HG02571 (cell line): ENCODE data around the gene HPS1.

Source experiments
- ATAC-seq: cut with Tn5 transposase; IDR thresholded peaks from one replicate; pipeline ENCODE4 v1.9.1; 2021; ENCODE audit warnings: mild to moderate bottlenecking, moderate library complexity; ENCODE audit not compliant: unreplicated experiment

Gene HPS1

DNA sequence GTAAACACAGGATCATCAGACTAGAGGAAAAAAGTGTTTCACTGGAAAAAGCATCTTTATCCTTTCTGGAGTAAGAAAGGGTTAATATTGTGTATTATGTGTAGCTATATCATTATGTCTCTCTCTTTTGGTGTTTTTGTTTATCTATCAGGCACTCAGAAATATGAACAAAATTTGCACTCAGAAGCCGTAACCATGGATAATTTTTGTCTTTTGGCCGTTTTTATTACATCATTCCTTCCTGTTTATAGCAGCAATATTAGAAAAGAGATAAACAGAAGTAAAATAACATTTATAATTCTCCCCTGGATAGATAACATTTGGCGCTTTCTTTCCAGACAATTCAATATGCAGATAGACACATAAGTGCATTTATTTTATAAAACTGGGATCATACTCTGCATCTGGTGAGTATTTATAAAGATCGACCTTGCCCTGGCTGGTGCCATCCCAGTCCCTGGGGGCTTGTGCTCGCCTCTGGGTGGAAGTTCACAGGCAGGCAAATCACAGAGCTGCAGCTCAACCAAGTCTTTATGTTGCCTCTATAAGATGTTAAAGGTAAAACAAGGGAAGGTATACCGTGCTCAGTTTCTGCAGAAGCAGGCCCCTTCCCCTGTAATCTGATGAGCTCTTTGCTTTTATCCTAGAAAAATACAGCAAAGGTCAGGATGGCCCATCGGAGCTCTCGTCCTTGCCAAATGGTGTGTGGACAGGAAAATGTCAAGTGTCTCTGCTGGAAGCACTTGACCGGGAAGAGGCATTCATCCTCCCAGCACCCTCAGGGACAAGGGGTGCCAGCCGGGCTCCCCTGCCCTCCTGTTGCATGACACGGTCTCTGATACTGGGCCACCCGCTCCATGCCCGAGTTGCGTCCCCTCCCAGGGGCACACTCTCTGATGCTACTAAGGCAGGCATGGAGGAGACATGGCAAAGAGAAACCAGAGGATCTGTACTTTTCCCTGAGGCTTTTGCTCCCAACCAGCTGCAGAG is 75.6 kb downstream of the HPS1 start:
- ATAC-seq: no peak

DNA sequence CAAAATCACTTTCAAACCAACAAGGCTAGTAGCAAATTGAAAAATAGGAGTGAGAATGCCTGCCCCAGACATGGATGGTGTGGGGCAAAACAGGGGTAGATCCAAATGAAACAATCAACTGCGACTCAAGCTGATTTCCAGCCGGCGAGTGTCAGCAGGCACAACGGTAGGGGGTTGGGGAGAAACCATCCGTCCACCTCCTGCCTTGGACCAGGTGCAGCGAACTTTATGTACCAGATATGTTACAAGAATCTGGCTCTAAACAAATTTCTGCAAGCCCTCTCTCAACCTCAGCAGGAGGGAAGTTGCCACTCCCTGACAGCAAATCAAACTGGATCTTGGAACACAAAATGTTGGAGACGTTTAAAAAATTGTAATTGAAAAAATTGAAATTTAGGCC is 76.9 kb downstream of the HPS1 start:
- ATAC-seq: no peak

GRCh38 chr10:98368644-98369043 is 78.1 kb downstream of the HPS1 start:
- ATAC-seq: no peak

- ATAC-seq: no peak
These were observed 78.9 kb downstream of the HPS1 start for GRCh38 chr10:98367604-98368451.
